Psoas muscle (tissue), 8 donors: ENCODE results near the gene VPS13A. TPM values are rescaled to one million over a fixed set of nuclear protein-coding genes. Genes with fewer than 3 reads are reported as not detected.

Experiments used
- ATAC-seq, 4 donors: fragments of 200-7000 bp; cut with Tn5 transposase; one replicate each; pipeline ENCODE4 v1.9.1; 2020; ENCODE audit warnings: moderate library complexity in 3 of 4, mild to moderate bottlenecking in 2 of 4
- DNase-seq, 2 donors: peaks; one replicate each; pipeline ENCODE4 v3.0.0-alpha.2; 2020
- H3K27ac ChIP-seq: fragments of 200-600 bp; one replicate; pipeline ENCODE4 v1.8.0; 2022
- H3K27me3 ChIP-seq, 3 donors: fragments of 200-600 bp in 1 of 3; one replicate each; pipeline versions ENCODE4 v1.6.1 to v1.8.0; 2013 to 2022; ENCODE audit warnings: low read length in 2 of 3, mild to moderate bottlenecking in 2 of 3, moderate library complexity in 1 of 3; ENCODE audit not compliant: insufficient read depth in 3 of 3
- H3K36me3 ChIP-seq, 2 donors: fragments of 200-600 bp in 1 of 2; one replicate each; pipeline versions ENCODE4 v1.6.1 to v1.8.0; 2013 to 2022; ENCODE audit warnings: low read depth in 1 of 2, mild to moderate bottlenecking in 1 of 2, moderate library complexity in 1 of 2; ENCODE audit not compliant: insufficient read depth in 1 of 2
- H3K4me1 ChIP-seq: fragments of 200-600 bp; one replicate; pipeline ENCODE4 v1.8.0; 2022
- H3K4me3 ChIP-seq: fragments of 200-600 bp; one replicate; pipeline ENCODE4 v1.8.0; 2022; ENCODE audit warnings: mild to moderate bottlenecking
- H3K9me3 ChIP-seq: fragments of 200-600 bp; one replicate; pipeline ENCODE4 v1.8.0; 2022
- WGBS, 3 donors: extraction: QIAGEN DNeasy Blood & Tissue Kit; methylation state at CpG; one replicate each; pipeline versions ENCODE4 v1.1.6 to v1.1.7; 2013; 5-methylcytosine and 5-hydroxymethylcytosine counted together
- intact Hi-C, 2 donors: fragments of 100-400 bp; cut with DNase I; formaldehyde crosslinking; loops; one replicate each; pipeline versions ENCODE4 v1.11.0 to v1.14.2; 2022
- polyA plus RNA-seq, 3 donors: library from polyadenylated mRNA; stranded (reverse); fragments of 200-250 nt; gene quantifications; one replicate each; pipeline ENCODE4 v1.2.3, GENCODE V29; 2013
- total RNA-seq, 4 donors: library from RNA; stranded (reverse); fragmentation: NEBNext Ultra II Directional in 2 of 4; extraction: Animal tissue kit (Norgen Biotek cat#: 25700) in 2 of 4; gene quantifications; one replicate each; pipeline versions ENCODE4 v1.2.1 to v1.2.4, GENCODE V29; 2021 to 2023
- TF ChIP-seq, protein P1 (sequence below): fragments of 200-600 bp; IDR thresholded peaks from one replicate; pipeline ENCODE4 v1.8.0; 2022; ENCODE audit warnings: antibody characterized with exemption
- donor health status: healthy with polysubstance abuse.
- donor health status: DM: no; HTN: no; CAD: no; lungs with moderate emphysema.
- donor health status: Bipolar disorder and iron deficiency.
- donor health status: healthy.
- donor health status: DM: yes; HTN: yes; CAD: no.
- donor health status: DM: no; HTN: no; CAD: no.
- donor health status: DM: no; HTN: no; CAD: no.
- donor health status: DM: yes; HTN: yes; CAD: no.

VPS13A gene
- total and polyA plus RNA-seq, 7 donors: 3.3 to 27.0 (median 19.4) TPM

DNA sequence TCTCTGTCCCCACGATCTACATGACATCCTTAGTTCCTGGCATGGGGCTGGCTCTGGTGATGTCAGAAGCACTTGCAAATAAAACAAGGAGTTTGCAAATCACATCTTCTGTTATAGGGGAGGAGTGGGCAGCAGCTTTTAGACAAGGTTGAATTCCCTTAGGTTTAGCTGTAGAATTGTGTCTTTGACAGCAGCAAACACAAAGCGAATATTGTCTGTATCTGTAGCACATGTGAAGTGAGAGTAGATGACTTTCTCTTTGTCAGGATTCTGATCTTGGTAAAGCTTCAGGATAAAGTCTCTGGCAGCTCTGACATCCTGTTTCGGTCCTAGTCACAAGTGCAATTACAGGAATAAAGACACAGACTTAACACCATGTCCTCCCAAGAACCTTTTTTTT lies 246.5 kb downstream of the VPS13A start:
- Histone ChIP-seq H3K27ac (no peak overlapping the region), H3K4me1 (no peaks in the 10 kb centered on the region), H3K36me3 (no peaks in the 10 kb centered on the region), H3K9me3 (no peaks in the 10 kb centered on the region), H3K27me3 (no peaks in the 10 kb centered on the region), H3K4me3 (no peak overlapping the region)
- 75 to 96% (median 76%) methylated on average over 3 of the region's 3 CpGs for WGBS, 3 donors
- ATAC-seq (no peak), DNase-seq (no peak)
- intact Hi-C loops: no loop called here
- TF ChIP-seq, protein P1, sequence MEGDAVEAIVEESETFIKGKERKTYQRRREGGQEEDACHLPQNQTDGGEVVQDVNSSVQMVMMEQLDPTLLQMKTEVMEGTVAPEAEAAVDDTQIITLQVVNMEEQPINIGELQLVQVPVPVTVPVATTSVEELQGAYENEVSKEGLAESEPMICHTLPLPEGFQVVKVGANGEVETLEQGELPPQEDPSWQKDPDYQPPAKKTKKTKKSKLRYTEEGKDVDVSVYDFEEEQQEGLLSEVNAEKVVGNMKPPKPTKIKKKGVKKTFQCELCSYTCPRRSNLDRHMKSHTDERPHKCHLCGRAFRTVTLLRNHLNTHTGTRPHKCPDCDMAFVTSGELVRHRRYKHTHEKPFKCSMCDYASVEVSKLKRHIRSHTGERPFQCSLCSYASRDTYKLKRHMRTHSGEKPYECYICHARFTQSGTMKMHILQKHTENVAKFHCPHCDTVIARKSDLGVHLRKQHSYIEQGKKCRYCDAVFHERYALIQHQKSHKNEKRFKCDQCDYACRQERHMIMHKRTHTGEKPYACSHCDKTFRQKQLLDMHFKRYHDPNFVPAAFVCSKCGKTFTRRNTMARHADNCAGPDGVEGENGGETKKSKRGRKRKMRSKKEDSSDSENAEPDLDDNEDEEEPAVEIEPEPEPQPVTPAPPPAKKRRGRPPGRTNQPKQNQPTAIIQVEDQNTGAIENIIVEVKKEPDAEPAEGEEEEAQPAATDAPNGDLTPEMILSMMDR: no peak

DNA sequence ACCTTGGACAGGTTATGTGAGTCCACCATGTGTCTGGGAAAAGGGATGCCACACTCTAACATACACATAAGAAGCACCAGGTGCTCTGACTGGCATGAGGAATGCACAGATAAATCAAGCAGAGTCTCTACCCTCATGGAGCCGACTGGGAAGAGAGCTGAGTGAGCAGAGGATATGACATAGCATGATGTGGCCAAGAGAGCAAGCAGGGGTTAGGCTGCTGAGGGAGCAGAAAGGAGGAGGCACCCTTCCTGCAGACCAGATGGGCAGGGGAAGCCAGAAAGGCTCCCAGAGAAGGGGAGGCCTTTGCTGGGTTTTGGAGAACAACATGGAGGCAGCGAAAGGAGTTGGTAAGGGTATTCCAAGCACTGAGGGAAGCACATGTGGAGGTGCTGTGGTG lies 247.7 kb downstream of the VPS13A start:
- no peak overlapping the region for H3K4me3 ChIP-seq
- no peaks in the 10 kb centered on the region for H3K27me3 ChIP-seq
- no peak for DNase-seq
- WGBS, 3 donors: 75 to 88% (median 83%) methylated on average over 2 of the region's 2 CpGs
- TF ChIP-seq, protein P1: no peak
- no peaks in the 10 kb centered on the region for H3K9me3 ChIP-seq
- H3K27ac ChIP-seq: no peak overlapping the region
- no peaks in the 10 kb centered on the region for H3K36me3 ChIP-seq
- intact Hi-C loops: no loop called here
- no peak for ATAC-seq
- H3K4me1 ChIP-seq: no peaks in the 10 kb centered on the region

DNA sequence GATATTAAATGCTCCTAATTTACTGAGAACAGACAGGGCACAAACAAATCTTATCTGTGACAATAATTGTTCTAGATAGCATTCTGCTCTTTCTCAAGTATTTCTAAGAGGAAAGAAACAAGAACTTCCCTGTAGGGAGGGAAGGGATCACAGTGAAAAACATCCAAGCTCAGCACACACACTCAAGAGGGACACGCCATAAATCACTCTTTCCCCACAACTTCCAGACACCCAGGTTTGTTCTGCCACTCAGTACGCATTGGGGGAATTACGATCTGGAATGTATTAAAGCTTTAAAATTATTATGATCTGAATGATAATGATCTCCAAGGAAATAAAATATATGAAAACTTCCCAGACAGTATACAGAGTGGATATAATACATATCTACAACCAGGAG lies 249.4 kb downstream of the VPS13A start:
- Histone ChIP-seq H3K4me1 (no peaks in the 10 kb centered on the region), H3K9me3 (no peaks in the 10 kb centered on the region), H3K36me3 (no peaks in the 10 kb centered on the region), H3K4me3 (no peak overlapping the region), H3K27me3 (no peaks in the 10 kb centered on the region), H3K27ac (no peak overlapping the region)
- 56 to 72% (median 57%) methylated on average over 3 of the region's 3 CpGs for WGBS, 3 donors
- no peak for ATAC-seq
- DNase-seq: no peak
- intact Hi-C loops: no loop called here
- TF ChIP-seq, protein P1: no peak

DNA sequence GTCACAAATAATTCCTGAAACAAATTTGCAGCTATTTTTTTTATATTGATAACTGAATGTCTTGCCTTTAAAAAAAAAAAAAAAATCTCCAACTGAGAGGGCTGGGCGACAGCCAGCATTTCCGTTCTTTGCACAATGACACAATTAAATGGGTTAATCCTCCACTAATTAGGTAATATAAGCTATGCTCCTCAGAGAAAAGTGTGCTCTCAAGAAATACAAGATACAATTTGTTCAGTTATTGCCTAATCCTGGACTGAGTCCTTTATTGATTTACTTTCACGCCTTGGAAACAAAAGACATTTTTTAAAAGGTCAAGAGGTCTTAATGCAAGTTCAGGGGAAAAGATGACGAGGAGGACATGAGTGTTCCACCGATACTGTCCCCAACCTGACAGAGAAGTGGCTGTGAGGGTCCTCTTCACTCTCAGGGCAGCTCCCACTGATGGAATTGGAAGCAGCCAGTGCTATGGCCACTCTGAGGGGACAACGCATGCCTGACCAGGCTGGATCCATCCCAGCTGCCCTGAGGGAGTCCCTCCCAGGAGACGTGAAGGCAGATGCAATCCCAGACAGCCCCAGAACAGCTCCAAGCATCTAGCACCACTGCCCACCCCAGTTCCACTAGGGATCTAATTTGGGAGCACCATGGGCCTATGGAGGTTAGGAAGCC lies 250.1 kb downstream of the VPS13A start:
- no peak overlapping the region for H3K27ac ChIP-seq
- TF ChIP-seq, protein P1: no peak
- no peaks in the 10 kb centered on the region for H3K27me3 ChIP-seq
- H3K36me3 ChIP-seq: no peaks in the 10 kb centered on the region
- intact Hi-C loops: no loop called here
- no peaks in the 10 kb centered on the region for H3K4me1 ChIP-seq
- H3K9me3 ChIP-seq: no peaks in the 10 kb centered on the region
- WGBS, 3 donors: 35 to 49% (median 46%) methylated on average over 7 of the region's 7 CpGs
- ATAC-seq: no peak
- no peak for DNase-seq
- no peak overlapping the region for H3K4me3 ChIP-seq

DNA sequence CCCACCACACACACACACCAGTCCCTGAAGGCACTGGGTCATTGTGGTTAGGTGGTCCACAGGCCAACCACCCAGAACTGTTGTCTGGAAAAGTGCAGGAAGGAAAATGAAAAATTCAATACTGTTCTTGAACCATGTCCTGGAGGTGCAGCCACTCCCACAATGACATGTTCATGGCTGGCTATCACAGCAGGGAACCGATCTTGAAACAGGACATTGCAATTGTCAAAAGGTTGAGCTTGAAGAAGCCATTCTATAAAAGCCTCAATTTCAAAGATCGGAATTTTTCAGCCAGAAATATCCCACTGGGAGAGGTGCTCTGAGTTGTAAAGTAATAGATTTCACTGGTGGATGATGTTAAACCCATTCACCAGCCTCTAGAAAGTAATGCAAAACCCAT lies 252.6 kb downstream of the VPS13A start:
- Histone ChIP-seq H3K36me3 (no peaks in the 10 kb centered on the region), H3K4me1 (no peaks in the 10 kb centered on the region), H3K4me3 (no peak overlapping the region), H3K27me3 (no peaks in the 10 kb centered on the region), H3K9me3 (no peaks in the 10 kb centered on the region), H3K27ac (no peak overlapping the region)
- intact Hi-C loops: loop anchor here (5.0 to 10.0 kb wide), 3 partner anchors 325 to 607 kb away; partner anchors contain the start of gene GNAQ (in 1 of the 2)
- TF ChIP-seq, protein P1: no peak
- 44 to 67% (median 45%) methylated on average over 2 of the region's 2 CpGs for WGBS, 3 donors
- ATAC-seq (no peak), DNase-seq (no peak)
